ENCODE results near the gene ARHGAP28. TPM values are rescaled to one million over a fixed set of nuclear protein-coding genes. Genes with fewer than 3 reads are reported as not detected.

Gene ARHGAP28
- total RNA-seq, 1 donor from 2014 or later = not detected

DNA sequence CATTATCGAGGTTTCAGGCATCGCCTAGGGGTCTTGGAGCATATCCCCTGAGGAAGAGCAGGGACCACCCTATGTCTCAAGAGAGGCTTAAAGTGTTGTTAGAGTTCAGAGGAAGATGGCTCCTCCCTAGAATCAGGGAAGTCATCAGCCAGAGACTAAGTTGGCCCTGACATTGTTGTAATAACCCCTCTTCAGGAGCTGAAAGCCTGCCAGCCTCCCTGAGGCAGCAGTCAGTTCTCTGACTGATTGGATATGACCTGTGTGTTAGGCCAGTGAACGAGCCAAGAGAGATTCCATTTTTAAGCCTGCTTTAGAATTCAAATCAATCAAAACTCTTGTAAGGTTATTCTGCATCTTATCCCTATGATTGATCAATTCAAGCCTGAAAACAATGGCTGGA lies 34.9 kb downstream of the ARHGAP28 start:
- H3K27me3 Mint-ChIP-seq = no peaks in the 10 kb centered on the region
- H3K27ac Mint-ChIP-seq = no peak overlapping the region
- H3K36me3 Mint-ChIP-seq (ENCODE audit: low read depth) = no peaks in the 10 kb centered on the region
- H3K4me3 Mint-ChIP-seq = no peak overlapping the region
- intact Hi-C loops (cut with micrococcal nuclease) = no loop called here
- no peak for DNase-seq
- peaks cover 2% of the 10 kb centered on the region for H3K9me3 Mint-ChIP-seq
- ChIA-PET POLR2A (no interaction called here), CTCF (no interaction called here)
- ATAC-seq (ENCODE audit: low read depth) = no peak
- no peaks in the 10 kb centered on the region for H3K4me1 Mint-ChIP-seq
- TF ChIP-seq, protein P1, sequence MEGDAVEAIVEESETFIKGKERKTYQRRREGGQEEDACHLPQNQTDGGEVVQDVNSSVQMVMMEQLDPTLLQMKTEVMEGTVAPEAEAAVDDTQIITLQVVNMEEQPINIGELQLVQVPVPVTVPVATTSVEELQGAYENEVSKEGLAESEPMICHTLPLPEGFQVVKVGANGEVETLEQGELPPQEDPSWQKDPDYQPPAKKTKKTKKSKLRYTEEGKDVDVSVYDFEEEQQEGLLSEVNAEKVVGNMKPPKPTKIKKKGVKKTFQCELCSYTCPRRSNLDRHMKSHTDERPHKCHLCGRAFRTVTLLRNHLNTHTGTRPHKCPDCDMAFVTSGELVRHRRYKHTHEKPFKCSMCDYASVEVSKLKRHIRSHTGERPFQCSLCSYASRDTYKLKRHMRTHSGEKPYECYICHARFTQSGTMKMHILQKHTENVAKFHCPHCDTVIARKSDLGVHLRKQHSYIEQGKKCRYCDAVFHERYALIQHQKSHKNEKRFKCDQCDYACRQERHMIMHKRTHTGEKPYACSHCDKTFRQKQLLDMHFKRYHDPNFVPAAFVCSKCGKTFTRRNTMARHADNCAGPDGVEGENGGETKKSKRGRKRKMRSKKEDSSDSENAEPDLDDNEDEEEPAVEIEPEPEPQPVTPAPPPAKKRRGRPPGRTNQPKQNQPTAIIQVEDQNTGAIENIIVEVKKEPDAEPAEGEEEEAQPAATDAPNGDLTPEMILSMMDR (IDR thresholded peaks at IDR 0.05) = no peak

DNA sequence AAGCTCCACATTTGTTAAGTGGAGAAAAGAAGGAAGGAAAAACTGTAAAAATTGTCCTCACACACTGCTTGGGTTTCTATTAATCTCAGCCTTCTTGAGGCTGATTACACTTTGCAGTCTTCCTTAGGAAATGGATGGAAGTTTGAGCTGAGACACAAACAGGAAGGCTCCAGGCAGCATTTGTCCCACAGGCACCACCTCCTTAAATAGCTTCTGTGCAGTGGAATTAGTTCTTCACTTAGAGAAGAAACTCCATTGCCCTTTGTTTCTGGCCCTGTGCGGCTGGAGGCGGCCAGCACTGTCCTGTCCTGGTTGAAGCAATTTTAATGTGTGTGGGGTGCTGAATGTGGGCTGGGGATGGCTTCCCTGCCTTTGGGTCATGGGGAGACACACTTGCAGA lies 44.3 kb downstream of the ARHGAP28 start:
- ATAC-seq (ENCODE audit: low read depth) (no peak), DNase-seq (no peak)
- ChIA-PET POLR2A (no interaction called here), CTCF (no interaction called here)
- no peaks in the 10 kb centered on the region for H3K4me1 Mint-ChIP-seq
- no peak overlapping the region for H3K27ac Mint-ChIP-seq
- no peak overlapping the region for H3K4me3 Mint-ChIP-seq
- intact Hi-C loops (cut with micrococcal nuclease) = no loop called here
- no peaks in the 10 kb centered on the region for H3K27me3 Mint-ChIP-seq
- no peaks in the 10 kb centered on the region for H3K9me3 Mint-ChIP-seq
- no peaks in the 10 kb centered on the region for H3K36me3 Mint-ChIP-seq (ENCODE audit: low read depth)
- TF ChIP-seq, protein P1 (IDR thresholded peaks at IDR 0.05) = no peak

DNA sequence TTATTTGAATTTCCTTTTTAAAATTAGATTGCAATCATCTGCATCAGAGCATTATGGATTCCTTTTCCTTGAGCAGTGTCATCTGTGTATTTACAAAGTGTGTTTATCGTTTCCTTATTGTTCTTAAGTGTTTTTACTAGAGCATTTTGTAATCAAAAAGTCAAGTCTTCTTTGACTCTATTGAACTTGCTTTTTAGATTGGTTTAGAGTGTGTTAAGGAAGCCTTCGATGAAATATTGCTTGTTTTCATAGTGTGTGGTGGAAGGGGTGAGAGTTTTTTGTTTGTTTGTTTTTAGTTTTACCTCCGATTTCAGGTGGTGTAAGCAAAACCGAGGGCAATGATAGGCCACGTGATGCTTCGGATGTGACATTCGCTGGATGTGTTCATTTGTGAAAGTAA lies 45.7 kb downstream of the ARHGAP28 start:
- TF ChIP-seq, protein P1 (IDR thresholded peaks at IDR 0.05) = no peak
- Mint-ChIP-seq H3K9me3 (no peaks in the 10 kb centered on the region), H3K4me3 (no peak overlapping the region), H3K27ac (no peak overlapping the region), H3K27me3 (no peaks in the 10 kb centered on the region), H3K4me1 (no peaks in the 10 kb centered on the region), H3K36me3 (ENCODE audit: low read depth) (no peaks in the 10 kb centered on the region)
- ATAC-seq (ENCODE audit: low read depth) = no peak
- no peak for DNase-seq
- POLR2A ChIA-PET = no interaction called here
- CTCF ChIA-PET = no interaction called here
- intact Hi-C loops (cut with micrococcal nuclease) = no loop called here

DNA sequence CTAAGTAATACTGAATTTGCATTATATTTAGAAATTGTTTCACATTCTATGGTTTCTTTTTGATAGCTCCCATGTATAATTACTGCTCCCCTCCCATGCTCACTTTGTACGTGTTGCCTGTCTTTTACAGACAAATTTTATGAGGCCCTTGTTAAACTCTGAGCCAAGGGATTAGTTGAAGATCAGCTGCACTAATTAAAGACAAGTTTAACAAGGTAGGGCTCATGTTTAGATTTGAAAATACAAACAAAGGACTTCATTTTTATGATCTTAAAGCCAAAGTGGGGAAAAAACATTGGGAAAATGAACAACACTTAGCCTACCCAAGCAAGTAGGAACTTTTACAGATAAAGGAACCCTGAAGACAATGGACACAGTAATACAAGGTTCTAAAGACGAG lies 46.2 kb downstream of the ARHGAP28 start:
- Mint-ChIP-seq H3K4me1 (no peaks in the 10 kb centered on the region), H3K27me3 (no peaks in the 10 kb centered on the region)
- no peak for ATAC-seq (ENCODE audit: low read depth)

DNA sequence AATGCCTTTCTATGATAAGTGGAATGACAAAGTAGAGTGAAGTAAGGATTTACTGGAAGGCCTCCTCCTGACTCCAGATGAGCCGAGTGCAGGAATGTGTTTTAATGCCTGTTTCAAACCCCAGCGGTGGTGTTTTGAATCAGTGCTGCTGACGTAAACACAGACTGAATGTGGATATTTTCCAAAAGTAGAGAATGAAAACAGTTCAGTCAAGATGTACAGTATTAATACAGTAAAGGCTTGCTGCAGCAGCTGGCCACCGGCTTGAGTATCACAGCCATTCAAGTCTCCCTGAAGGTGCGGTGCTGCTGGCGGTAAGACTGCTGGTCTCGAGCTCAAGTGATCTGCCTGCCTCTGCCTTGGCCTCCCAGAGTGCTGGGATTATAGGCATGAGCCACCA lies 46.7 kb downstream of the ARHGAP28 start:
- TF ChIP-seq, protein P1 (IDR thresholded peaks at IDR 0.05) = no peak
- ChIA-PET CTCF (no interaction called here), POLR2A (no interaction called here)
- Mint-ChIP-seq H3K27me3 (no peaks in the 10 kb centered on the region), H3K27ac (no peak overlapping the region), H3K4me1 (no peaks in the 10 kb centered on the region), H3K4me3 (no peak overlapping the region), H3K9me3 (no peaks in the 10 kb centered on the region), H3K36me3 (ENCODE audit: low read depth) (no peaks in the 10 kb centered on the region)
- DNase-seq (no peak), ATAC-seq (ENCODE audit: low read depth) (no peak)
- intact Hi-C loops (cut with micrococcal nuclease) = no loop called here

More for the DNA sequence above, 46.2 kb downstream of the ARHGAP28 start:
- ChIA-PET CTCF (no interaction called here), POLR2A (no interaction called here)
- intact Hi-C loops (cut with micrococcal nuclease) = no loop called here
- Mint-ChIP-seq H3K36me3 (ENCODE audit: low read depth) (no peaks in the 10 kb centered on the region), H3K27ac (no peak overlapping the region), H3K4me3 (no peak overlapping the region), H3K9me3 (no peaks in the 10 kb centered on the region)
- DNase-seq = no peak
- TF ChIP-seq, protein P1 (IDR thresholded peaks at IDR 0.05) = no peak
